GM19043 (cell line): Measurements from ENCODE around the gene DAAM1.
A peak's percentile ranks its signal among the peaks of the same experiment; 100 is the strongest.

Experiments
- ATAC-seq: cut with Tn5 transposase; IDR thresholded peaks from one replicate; pipeline ENCODE4 v1.9.1; 2021; ENCODE audit warnings: low read depth; ENCODE audit not compliant: unreplicated experiment

The DAAM1 gene

DNA sequence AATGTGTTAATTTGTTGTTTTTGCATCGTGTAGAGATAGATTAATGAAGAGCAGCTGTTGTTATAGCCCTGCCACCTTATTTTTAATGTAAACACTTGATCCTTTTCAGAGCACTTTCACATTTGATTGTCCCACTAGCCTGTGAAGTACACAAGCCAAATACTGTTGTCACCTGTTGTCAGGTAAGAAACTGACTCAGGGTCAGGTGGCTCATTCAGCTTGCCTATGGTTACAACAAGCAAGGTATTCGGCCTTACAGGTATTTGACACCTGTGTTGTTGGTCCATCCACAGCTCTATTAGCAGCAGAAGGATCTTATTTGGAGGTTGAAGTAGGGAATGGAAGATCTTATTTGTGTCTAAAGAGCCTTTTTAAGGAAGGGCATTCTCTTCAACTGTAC, 167.8 kb downstream of the DAAM1 start:
- ATAC-seq: peak; percentile 8

DNA sequence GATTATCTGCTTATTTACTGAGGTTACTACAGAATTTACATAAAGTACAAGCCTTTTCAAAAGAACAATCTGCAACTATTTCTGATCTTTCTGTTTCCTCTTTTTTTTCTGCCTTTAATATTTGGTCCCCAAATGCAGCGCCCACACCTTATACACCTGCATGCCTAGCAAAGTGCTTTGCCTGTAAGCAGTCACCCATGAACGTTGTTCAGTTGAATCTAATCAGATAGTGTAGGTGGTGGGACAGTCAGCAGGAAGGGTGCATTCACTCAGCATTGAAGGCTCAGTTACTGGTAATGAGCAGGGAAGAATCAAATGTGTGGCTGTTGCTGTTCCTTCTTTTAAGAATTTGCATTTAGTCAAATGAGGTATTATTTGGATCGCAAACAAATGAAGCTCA, 168.3 kb downstream of the DAAM1 start:
- ATAC-seq: peak; percentile 67

DNA sequence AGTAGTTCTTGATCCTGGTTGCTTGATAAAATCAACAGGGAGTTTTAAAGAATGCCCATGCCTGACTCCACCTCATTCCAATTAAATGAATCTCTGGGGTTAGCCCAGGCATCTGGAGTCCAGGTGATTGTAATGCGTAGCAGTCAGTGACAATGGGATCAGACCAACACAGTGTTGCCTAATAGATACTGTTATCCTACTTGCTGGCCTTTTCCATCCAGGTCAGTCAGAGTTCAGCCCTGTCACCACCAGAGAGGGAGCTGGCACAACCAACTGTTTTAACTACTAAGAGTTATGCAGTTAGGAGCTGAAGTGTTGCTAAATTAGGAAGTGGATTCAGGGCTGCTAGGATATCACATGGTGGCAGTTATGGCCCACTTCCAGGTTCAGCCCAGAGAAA, 169.6 kb downstream of the DAAM1 start:
- no peak for ATAC-seq

DNA sequence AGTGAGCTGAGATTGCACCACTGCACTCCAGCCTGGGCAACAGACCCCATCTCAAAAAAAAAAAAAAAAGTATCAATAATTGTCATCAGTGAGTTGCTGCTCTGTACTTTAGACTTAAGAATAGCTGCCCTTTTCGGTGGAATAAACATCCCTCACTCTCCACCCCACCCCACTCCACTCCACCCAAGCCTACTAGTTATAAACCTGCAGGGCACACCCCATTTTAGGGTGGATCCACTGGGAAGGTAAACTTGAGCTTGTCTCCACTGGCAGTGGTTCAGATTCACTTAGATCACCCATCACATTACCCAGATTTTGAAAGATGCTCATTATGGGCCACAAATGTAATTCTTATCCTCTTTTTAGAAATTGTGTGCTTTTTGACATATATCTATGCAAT, 170.3 kb downstream of the DAAM1 start:
- no peak for ATAC-seq

DNA sequence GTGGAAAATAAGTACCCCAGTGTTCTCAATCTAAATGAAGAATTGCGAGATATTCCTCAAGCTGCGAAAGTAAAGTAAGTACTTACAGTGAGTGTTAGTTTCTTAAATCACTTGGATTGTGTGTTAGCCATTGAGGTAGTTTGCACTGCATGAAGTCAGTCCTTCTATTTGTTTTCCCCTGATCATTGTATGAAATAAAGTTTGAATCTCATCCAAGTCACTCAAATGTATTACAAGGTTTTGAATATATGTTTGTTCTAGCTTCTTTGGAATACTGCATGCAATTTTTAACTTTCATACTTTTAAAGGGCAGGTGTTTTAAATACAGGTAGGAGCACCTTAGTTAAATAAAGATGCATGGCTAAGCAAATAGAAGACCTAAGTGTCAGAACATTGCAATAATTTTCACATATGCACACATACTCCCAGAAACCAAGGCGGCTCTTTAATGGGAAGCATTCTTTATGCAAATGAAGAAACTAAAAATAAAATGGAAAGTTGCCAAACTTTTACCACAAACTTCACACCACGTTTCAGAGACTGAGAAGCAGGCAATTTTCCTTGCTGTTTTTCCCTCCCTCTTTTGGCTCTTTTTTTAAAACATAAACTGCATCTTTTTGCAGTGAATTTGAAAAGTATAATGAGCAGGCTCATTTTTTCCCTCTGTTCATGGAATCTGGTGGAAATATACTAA, 171.1 kb downstream of the DAAM1 start:
- no peak for ATAC-seq

DNA sequence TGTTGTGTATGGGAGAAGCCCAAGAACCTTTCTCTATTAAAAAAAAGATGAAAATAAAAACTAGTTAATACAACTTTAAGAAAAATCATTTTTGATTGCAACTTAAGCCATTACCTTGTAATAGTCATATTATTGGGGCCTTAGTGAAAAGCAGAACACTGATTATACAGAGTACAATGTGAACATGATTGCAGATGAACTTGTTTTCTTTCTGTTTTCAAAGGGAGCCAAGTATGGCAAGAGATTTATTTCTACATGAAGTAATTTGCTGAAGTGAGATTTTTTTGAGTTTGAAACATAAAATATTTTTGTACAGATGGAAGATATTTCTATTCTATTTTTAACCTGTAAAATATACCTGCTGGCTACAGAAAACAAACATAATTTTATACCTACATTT, 171.8 kb downstream of the DAAM1 start:
- ATAC-seq: no peak

DNA sequence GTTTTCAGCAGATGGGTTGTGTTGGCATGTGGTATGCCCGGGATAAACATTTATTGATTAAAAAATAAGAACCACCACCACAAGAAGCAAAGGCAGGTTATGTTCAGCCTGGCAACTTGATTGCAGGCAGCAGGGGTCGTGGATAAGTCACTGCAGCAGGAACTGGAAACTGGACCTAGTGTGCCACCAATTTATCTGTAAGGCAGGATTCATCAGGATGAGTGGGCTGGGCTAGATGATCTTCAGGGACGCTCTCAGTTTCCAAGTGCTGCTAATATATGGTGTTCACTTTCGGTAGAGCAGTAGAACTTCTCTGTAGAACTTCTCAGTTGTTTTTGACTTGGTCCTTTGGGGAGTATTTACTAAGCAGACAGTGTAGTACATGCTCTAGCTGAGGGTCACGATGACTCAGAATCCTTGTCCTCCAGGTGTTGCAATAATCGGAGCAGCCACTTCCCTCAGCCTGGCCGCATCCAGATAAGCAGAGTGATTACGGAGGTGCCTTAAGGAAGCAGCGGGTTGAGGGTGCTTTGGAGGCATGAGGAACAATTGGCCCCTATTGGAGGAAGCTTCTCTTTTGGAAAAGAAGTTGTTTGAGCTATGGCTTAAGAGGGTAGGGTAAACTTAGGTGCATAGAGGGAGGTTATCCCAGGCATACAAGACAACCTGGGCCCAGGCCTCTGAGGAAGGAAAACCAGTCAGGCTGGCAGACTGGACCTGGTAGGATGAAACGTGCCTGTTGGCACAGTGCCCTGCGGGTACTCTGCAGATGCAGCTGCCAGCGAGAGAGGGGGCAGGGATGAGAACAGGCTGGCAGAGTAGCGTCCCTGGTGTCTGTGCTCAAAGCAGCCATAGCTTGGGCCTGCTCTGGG, 172.7 kb downstream of the DAAM1 start:
- no peak for ATAC-seq

DNA sequence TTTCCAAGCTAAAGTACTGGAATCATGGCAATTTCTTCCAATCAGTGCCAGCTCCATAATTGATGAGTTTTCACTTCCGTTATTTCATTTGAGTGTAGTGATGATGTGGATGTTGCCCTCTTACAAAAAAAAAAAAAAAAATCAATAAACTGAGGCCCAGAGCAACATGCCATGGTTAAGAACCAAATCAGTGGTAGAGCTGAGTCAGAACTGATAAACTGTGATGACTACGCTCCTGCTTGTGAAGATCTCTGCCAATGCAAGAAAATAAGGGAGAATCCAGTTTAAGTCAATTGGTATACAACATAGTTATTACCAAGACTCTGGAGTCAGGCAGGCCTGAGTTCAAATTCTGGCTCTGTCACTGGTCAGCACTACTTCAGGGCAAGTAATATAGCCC, 174.0 kb downstream of the DAAM1 start:
- ATAC-seq: no peak

DNA sequence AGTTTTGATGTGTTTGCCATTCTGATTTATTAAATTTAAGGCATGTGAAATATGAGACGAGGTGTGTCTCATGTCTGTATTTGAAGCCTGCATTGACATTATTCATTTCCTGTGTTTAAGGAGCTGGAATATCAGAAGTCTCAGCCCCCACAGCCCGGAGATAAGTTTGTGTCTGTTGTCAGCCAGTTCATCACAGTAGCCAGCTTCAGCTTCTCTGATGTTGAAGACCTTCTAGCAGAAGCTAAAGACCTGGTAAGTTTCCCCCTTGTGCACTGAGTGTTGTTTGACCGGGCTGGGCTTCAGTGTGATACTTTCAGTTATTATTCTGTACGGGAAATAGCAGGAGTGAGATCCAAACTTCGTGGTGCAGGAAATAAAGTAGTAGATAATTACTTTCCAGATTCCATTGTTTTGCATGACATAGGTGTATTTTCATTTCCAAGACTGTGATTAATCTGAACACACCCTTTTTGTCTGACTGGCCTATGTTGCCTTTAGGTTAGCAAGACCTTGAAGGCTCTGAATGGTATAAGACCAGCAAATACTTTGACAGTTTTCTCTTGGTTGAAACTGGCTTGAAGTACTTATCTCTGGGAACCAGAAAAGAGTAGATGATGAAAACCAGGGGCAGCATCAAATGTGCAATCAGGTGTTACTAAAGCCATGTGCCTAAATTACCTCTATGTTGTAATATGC, 175.2 kb downstream of the DAAM1 start:
- ATAC-seq: no peak

DNA sequence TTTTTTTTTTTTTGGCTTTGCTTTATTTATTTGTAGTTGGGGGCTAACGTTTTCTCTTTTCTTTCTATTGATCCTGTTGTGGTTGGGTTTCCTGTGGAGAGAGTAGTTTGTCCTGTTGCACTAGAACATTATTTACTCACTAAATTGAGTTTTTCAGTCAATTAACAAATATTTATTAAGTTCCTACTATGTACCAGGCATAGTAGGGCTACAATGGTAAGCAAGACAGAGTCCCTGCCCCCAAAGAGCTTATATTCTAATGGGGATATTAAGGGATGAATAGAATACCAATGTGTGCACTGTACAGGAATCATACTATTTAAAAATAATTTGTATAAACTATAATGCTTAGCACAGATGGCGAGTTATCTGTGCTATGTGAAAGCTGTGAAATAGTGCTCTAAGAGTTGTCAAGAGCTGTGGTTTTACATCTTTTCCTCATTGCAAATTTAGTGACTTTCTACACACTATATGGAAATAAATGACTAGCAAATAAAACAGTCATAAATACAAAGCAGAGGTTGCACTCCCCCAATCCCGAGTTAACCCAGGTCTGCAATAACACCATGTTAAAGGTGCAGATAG, 181.8 kb downstream of the DAAM1 start:
- no peak for ATAC-seq

DNA sequence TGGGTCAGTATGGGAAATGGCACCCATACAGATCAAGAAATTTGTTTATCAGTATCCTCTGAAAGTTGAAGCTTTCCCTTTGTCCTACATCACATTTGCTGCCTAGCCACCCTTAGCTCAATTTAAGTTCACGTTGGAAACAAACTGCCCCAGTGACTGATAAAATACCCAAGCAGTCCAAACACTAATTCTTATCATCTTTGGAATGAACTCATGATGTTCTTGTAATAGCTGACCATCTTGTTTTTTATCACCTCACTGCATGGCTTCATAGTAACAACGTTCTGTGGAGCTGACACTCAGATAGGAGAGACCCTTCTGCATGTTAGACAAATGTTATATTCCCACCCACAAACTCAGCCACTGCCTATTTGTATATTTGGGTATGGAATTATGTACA, 183.3 kb downstream of the DAAM1 start:
- ATAC-seq: no peak

DNA sequence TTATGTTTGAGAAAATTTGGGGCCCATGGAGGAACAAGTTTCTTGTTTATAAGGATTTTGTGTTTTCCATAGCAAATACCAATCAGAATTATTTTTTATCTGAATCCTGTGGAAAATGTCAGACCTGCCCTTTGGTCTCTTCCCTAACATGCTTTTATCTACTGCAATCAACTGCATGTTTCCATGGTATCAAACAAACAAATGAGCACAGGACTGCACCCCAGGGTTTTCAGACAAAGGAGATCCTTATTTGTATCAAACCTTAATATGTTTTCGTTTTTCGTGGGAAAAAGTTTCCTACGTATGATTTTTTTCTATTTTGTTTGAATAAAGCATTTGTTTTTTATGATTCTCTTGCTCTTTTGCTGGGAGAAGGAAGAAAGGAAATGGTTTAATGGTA, 185.6 kb downstream of the DAAM1 start:
- ATAC-seq: no peak

DNA sequence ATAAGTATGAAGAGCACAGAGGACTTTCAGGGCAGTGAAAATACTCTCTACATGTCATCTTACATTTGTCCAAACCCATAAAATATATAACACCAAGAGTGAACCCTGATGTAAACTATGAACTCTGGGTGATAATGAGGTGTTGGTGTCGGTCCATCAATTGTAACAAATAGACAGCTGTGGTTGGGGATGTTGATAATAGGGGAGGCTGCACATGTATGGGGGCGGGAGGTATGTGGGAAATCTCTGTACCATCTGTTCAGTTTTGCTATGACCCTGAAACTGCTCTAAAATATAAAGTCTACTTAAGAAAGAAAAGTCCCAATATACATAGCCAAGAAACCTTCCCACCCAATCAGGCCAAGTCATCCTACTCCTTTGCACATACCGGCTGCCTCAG, 188.2 kb downstream of the DAAM1 start:
- ATAC-seq: no peak

DNA sequence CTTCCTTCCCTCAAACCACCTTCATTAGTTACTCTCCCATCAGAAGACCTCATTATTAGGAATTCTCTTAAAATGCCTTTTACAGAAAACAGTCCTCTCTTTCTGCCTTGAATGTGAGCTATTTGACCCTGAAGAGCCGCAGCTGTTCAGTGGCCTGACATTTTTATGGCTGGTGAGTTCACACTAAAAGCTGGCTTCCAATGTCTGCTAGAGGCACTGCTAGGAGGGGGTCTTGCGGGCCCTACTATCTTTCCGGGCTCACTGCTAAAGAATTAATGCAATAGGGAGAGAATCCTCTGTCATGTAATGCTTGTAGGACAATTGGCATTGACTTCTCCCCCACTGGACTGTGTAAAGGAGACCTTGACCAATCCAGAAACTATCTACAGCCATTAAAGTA, 189.0 kb downstream of the DAAM1 start:
- no peak for ATAC-seq

DNA sequence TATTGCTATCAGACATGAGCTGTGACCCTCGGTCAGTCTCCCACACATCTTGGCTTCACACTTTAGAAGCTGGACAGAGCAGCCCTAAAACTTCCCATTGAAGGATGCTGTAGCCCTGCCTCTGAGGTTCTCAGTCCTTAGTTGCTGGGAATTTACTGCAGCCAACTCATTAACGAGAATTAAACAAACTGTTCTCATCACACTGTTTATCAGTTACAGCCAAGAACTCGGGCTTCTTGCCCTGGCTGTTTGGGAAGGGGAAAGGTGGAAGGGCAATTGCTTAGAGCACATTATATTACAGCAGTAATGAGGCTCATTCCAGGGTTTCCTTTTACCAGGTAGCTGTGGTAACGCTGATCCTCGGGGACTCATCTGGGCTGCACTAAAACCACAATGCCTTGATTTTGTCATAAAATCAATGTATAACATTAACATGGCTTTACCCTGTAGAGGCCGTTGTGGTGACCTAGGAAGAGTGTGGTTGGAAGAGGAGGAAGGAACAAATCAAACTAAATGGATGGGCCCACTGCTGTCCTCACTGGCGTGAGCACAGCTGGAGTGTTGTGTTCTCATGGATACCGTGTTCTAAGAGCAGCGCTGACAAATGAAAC, 189.6 kb downstream of the DAAM1 start:
- no peak for ATAC-seq

DNA sequence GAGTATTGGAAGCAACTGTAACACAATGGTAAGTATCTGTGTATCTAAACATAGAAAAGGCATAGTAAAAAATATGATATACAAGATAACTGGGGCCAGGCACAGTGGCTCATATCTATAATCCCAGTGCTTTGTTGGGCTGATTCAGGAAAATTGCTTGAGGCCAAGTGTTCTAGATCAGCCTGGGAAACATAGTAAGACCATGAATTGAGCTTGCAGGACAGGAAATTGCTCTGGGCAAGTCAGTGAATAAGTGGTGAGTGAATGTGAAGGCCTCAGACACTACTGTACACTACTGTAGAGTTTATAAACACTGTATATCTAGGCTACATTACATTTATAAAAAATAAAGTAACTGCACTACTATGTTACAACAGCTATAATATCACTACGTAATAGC, 201.5 kb downstream of the DAAM1 start:
- no peak for ATAC-seq

DNA sequence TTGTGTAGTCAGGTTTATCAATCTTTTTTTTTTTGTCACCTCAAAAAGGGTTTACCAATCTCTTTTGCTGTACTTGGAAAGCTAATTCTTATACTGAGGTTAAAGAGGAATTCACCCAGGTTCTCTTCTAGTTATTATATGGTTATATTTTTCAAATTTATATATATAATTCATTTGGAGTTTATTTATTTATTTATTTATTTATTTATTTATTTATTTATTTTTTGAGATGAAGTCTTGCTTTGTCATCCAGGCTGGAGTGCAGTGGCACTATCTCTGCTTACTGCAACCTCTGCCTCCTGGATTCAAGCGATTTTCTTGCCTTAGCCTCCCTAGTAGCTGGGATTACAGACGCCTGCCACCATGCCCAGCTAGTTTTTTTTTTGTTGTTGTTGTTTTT, 202.9 kb downstream of the DAAM1 start:
- no peak for ATAC-seq

DNA sequence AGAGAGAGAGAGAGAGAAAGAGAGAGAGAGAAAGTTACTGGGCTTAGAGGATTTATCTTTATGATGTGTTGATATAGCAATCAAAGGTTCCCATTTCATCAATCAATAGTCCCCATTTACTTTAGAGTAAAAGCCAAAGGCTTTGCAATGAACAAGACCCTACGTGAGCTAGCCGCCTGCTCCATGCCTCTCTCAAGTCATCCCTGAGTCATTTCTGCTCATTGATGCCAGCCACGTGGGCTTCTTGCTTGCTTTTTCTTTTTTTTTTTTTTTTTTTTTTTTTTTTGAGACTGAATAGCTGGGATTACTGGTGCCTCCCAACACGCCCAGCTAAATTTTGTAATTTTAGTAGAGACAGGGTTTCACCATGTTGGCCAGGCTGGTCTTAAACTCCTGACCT, 205.8 kb downstream of the DAAM1 start:
- no peak for ATAC-seq

DNA sequence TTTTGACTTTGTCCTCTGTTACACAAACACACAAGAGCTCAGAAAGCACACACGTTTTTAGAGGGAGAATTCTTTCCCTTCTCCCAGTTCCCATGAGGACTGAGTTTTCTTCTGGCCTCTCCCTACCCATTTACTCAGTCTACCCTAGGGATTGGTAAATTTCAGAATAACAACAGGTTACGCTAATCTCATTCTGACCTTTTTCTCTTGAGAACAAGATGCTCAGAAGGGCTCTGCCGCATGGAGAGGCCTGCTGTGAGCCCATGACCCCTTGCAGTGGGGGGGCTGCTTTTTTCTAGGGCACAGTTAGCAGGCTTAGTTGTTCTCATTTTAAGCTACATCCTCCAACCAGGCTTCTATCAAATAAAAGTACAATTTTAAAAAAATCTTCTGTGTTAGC, 207.2 kb downstream of the DAAM1 start:
- ATAC-seq: no peak

DNA sequence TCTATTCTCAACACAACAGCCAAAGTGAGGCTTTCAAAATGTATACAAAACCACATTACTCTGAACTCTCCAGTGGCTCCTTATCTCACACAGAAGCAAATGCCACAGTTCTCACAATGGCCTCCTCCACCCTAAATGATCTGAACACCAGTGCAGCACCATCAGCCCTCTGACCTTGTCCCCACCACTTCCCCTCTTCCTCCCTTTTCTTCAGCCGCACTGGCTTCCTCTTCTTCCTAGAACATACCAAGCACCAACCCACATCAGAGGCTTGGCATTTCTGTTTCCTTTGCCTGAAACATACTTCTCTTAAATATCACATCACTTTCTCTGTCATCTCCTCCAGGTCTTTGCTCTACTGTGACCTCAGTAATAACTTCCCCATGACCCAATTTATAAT, 210.4 kb downstream of the DAAM1 start:
- no peak for ATAC-seq
